ENCODE measurements around the gene PEX13. TPM values are rescaled to one million over a fixed set of nuclear protein-coding genes. Genes with fewer than 3 reads are reported as not detected.
A peak's percentile ranks its signal among the peaks of the same experiment; 100 is the strongest.

PEX13 gene
- total RNA-seq, 1 experiment from 2014 or later: 19.8 TPM

DNA sequence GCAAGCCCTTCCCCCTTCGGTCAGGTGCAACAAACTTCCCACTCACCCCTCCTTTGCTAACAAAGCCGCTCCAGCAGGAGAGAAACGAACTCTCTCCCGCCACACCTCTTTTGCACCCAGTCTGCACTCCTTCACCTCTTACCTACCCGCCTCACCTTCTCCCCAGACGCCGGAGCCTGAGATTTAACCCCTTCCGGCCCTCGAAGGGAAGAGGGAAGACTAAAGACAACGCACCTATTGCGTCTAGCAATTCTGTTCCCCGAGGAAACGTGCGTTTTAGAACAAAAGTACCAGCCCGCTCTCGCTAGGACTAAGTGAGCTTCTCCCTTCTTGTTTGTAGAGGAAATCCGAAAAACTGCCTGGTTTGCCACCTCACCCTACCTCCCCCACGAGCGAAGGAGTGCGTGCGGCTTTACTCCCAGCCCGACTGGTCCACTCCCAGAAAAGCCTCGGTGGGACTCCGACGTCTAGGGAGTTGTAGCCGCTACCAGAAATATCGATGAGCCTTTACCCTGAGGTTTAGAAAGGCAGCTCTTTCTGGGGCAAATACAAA lies 441 bp upstream of the PEX13 start:
- H3K79me2 ChIP-seq (ENCODE audit: insufficient read depth, low read length): peaks cover 42% of the 10 kb centered on the region
- no peak; the same call in 1 of the 2 replicates for TF ChIP-seq CEBPB (IDR thresholded peaks at IDR 0.05; ENCODE audit: low read depth)
- TF ChIP-seq JUND (IDR thresholded peaks at IDR 0.05): peak; percentile 57
- no peak for TF ChIP-seq FOSL1 (IDR thresholded peaks at IDR 0.05; ENCODE audit: low read depth)
- TF ChIP-seq YY1 (IDR thresholded peaks at IDR 0.05; ENCODE audit: extremely low read depth, insufficient replicate concordance, low read depth, low read length): peak; percentile 84
- TF ChIP-seq ELF1 (IDR thresholded peaks at IDR 0.05; ENCODE audit: borderline replicate concordance, low read depth): no peak; the same call in 1 of the 2 replicates
- TF ChIP-seq, protein P1, sequence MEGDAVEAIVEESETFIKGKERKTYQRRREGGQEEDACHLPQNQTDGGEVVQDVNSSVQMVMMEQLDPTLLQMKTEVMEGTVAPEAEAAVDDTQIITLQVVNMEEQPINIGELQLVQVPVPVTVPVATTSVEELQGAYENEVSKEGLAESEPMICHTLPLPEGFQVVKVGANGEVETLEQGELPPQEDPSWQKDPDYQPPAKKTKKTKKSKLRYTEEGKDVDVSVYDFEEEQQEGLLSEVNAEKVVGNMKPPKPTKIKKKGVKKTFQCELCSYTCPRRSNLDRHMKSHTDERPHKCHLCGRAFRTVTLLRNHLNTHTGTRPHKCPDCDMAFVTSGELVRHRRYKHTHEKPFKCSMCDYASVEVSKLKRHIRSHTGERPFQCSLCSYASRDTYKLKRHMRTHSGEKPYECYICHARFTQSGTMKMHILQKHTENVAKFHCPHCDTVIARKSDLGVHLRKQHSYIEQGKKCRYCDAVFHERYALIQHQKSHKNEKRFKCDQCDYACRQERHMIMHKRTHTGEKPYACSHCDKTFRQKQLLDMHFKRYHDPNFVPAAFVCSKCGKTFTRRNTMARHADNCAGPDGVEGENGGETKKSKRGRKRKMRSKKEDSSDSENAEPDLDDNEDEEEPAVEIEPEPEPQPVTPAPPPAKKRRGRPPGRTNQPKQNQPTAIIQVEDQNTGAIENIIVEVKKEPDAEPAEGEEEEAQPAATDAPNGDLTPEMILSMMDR (IDR thresholded peaks at IDR 0.05 in 2 of 3, conservative IDR thresholded peaks at IDR 0.05 in 1 of 3; ENCODE audit: borderline replicate concordance in 1 of 3, insufficient read depth in 1 of 3, low read depth in 2 of 3, low read length in 2 of 3): no peak
- TF ChIP-seq, protein P2, sequence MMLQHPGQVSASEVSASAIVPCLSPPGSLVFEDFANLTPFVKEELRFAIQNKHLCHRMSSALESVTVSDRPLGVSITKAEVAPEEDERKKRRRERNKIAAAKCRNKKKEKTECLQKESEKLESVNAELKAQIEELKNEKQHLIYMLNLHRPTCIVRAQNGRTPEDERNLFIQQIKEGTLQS (IDR thresholded peaks at IDR 0.05): no peak
- TF ChIP-seq EGR1 (IDR thresholded peaks at IDR 0.05; ENCODE audit: low read depth): no peak
- peak; percentile 82 for TF ChIP-seq SP1 (IDR thresholded peaks at IDR 0.05; ENCODE audit: low read depth)
- TF ChIP-seq CBX3 (IDR thresholded peaks at IDR 0.05; ENCODE audit: low read depth): peak; percentile 97
- no peak for TF ChIP-seq ZNF274 (IDR thresholded peaks at IDR 0.05; ENCODE audit: low read depth, low read length)
- peak; percentile 88 for TF ChIP-seq SIN3A (IDR thresholded peaks at IDR 0.05; ENCODE audit: low read depth)
- TF ChIP-seq ZFX (IDR thresholded peaks at IDR 0.05): no peak
- TF ChIP-seq, protein P3, sequence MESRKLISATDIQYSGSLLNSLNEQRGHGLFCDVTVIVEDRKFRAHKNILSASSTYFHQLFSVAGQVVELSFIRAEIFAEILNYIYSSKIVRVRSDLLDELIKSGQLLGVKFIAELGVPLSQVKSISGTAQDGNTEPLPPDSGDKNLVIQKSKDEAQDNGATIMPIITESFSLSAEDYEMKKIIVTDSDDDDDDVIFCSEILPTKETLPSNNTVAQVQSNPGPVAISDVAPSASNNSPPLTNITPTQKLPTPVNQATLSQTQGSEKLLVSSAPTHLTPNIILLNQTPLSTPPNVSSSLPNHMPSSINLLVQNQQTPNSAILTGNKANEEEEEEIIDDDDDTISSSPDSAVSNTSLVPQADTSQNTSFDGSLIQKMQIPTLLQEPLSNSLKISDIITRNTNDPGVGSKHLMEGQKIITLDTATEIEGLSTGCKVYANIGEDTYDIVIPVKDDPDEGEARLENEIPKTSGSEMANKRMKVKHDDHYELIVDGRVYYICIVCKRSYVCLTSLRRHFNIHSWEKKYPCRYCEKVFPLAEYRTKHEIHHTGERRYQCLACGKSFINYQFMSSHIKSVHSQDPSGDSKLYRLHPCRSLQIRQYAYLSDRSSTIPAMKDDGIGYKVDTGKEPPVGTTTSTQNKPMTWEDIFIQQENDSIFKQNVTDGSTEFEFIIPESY (IDR thresholded peaks at IDR 0.05; ENCODE audit: extremely low read depth, insufficient replicate concordance, low read length): peak; percentile 19
- no peak; the same call in 1 of the 2 replicates for TF ChIP-seq RAD21 (IDR thresholded peaks at IDR 0.05; ENCODE audit: low read depth)
- no peak for TF ChIP-seq TCF7L2 (IDR thresholded peaks at IDR 0.05; ENCODE audit: borderline replicate concordance, extremely low read depth, insufficient read depth, insufficient read length)
- peak; percentile 79 for TF ChIP-seq POLR2AphosphoS5 (IDR thresholded peaks at IDR 0.05; ENCODE audit: low read depth, low read length)
- TF ChIP-seq, protein P4, sequence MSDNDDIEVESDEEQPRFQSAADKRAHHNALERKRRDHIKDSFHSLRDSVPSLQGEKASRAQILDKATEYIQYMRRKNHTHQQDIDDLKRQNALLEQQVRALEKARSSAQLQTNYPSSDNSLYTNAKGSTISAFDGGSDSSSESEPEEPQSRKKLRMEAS (IDR thresholded peaks at IDR 0.05): peak; percentile 87
- TF ChIP-seq, protein P5, sequence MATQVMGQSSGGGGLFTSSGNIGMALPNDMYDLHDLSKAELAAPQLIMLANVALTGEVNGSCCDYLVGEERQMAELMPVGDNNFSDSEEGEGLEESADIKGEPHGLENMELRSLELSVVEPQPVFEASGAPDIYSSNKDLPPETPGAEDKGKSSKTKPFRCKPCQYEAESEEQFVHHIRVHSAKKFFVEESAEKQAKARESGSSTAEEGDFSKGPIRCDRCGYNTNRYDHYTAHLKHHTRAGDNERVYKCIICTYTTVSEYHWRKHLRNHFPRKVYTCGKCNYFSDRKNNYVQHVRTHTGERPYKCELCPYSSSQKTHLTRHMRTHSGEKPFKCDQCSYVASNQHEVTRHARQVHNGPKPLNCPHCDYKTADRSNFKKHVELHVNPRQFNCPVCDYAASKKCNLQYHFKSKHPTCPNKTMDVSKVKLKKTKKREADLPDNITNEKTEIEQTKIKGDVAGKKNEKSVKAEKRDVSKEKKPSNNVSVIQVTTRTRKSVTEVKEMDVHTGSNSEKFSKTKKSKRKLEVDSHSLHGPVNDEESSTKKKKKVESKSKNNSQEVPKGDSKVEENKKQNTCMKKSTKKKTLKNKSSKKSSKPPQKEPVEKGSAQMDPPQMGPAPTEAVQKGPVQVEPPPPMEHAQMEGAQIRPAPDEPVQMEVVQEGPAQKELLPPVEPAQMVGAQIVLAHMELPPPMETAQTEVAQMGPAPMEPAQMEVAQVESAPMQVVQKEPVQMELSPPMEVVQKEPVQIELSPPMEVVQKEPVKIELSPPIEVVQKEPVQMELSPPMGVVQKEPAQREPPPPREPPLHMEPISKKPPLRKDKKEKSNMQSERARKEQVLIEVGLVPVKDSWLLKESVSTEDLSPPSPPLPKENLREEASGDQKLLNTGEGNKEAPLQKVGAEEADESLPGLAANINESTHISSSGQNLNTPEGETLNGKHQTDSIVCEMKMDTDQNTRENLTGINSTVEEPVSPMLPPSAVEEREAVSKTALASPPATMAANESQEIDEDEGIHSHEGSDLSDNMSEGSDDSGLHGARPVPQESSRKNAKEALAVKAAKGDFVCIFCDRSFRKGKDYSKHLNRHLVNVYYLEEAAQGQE (IDR thresholded peaks at IDR 0.05; ENCODE audit: low read depth): no peak
- peak; percentile 96 for TF ChIP-seq SRF (IDR thresholded peaks at IDR 0.05; ENCODE audit: low read depth)

More for the DNA sequence above, 441 bp upstream of the PEX13 start:
- Histone ChIP-seq H3K36me3 (ENCODE audit: control insufficient read depth in 1 of 2, insufficient read depth in 2 of 2, low read length in 2 of 2) (no peaks in the 10 kb centered on the region), H3K27me3 (ENCODE audit: insufficient read depth, low read length) (no peaks in the 10 kb centered on the region), H3K9me3 (ENCODE audit: control insufficient read depth in 1 of 2, insufficient read depth in 1 of 2, low read depth in 1 of 2, low read length in 2 of 2) (no peaks in the 10 kb centered on the region), H3K9ac (ENCODE audit: low read length) (peak overlapping the region; percentile 73), H3K4me2 (ENCODE audit: low read length) (peak overlapping the region; percentile 75), H3K4me1 (ENCODE audit: control insufficient read depth in 1 of 2, insufficient read depth in 2 of 2, low read length in 2 of 2) (peaks cover 24 to 38% of the 10 kb centered on the region in 2 experiments), H4K20me1 (ENCODE audit: insufficient read depth) (no peaks in the 10 kb centered on the region), H3K4me3 (replicated peaks in 1 of 2; ENCODE audit: low read depth in 1 of 2, low read length in 2 of 2) (peak overlapping the region; percentile 75 to 81), H3K27ac (ENCODE audit: low read depth, low read length) (peak overlapping the region; percentile 80), H2AFZ (ENCODE audit: low read depth, low read length, poor library complexity, severe bottlenecking) (peak overlapping the region; percentile 91), H3K9me2 (ENCODE audit: insufficient read depth) (no peaks in the 10 kb centered on the region)
- BruUV-seq (replicated peaks): no TSS peak
- ChIA-PET RAD21 (ENCODE audit: low non-redundant PET in 1 of 2, low total read pairs in 2 of 2, uncharacterized antibody in 2 of 2, unreplicated experiment in 2 of 2) (no interaction called here), POLR2A (no interaction called here), CTCF (interaction anchor here (2.5 kb wide), 1 partner anchor 18 kb away, joined by 7 read pairs; no protein-coding TSS in a partner anchor)
- intact Hi-C loops (cut with micrococcal nuclease): loop anchor here (5.0 kb wide), 2 partner anchors 135 to 160 kb away; partner anchors contain the start of gene REL
- peak; percentile 86 for DNase-seq (ENCODE audit: low read depth, low spot score)
- peak; percentile 80 for ATAC-seq

Data from HCT116 (cell line).